H1 (cell line): ENCODE results near the gene KCTD3.

ENCODE experiments used
- CTCF ChIP-seq, 3 experiments: IDR thresholded peaks; 1 replicate in 2 of 3; 2 replicates in 1 of 3; pipeline versions ENCODE4 v1.5.1 to v1.6.1; 2011; ENCODE audit warnings: low read length in 3 of 3, mild to moderate bottlenecking in 3 of 3, inconsistent platforms in 2 of 3, low read depth in 1 of 3, moderate library complexity in 1 of 3; ENCODE audit not compliant: insufficient read depth in 1 of 3; ENCODE audit errors: control extremely low read depth in 1 of 3
- E2F6 ChIP-seq: IDR thresholded peaks from 2 replicates; pipeline ENCODE4 v1.6.1; 2012; ENCODE audit warnings: inconsistent platforms
- KDM1A ChIP-seq: fragments of 200-600, 300-600 bp; sonication (generic); IDR thresholded peaks from 2 replicates; pipeline ENCODE4 v1.7.1; 2016; ENCODE audit warnings: mild to moderate bottlenecking, low read length, borderline replicate concordance

- TF ChIP-seq E2F6: no peak
- TF ChIP-seq KDM1A: no peak
- TF ChIP-seq CTCF (IDR thresholded peaks at IDR 0.05; ENCODE audit: control extremely low read depth in 1 of 3, insufficient read depth in 1 of 3, low read depth in 1 of 3, low read length in 3 of 3): no peak
These were observed 37.5 kb upstream of the KCTD3 start for GRCh38 chr1:215529571-215529970.
